NCI-H1930 (cell line): ENCODE results near the gene NT5C2.
A peak's percentile ranks its signal among the peaks of the same experiment; 100 is the strongest.
"Not testable (repeated sequence)": the region's sequence is repeated elsewhere in the genome, so short reads cannot be mapped to it uniquely, and the experiment has no call there.

Experiments used
- DNase-seq, 2 experiments: peaks; one replicate each; lab custom pipeline; 2025; lab: John Stamatoyannopoulos, UW

Gene NT5C2

DNA sequence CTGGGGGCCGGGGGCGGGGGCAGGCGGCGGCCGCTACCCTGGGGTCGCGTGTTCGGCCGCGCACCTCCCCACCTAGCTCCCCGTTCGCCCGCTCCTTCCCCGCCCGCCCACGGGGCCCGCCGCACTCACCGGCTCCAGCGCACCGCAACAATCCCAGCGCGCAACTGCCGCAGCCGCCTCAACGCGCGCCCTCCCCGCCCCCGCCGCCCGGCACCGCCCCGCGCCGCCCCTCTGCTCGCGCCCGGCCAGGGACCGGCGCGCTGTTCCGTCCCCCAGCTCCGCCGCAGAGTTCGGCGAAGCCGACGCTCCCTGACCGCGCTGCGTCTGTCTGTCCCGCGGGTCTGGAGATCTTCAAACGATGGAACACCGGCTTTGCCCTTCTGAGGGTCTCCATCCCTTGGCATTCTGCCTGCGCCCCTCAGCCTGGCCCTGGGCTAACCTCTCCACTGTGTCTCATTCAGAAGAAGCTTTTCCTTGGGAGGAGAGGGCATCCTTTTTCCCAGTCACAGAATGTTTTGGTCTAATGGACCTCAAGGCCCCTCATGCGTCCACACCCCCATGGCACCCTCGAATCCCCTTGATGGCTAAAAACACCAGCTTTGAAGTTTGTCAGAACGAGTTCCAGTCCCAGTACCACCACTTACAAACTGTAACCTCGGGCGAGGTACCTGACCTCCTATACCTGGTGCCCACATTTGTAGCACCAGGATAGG, at the start of gene NT5C2:
NT5C2 (minus strand) TSS at position 166 of the 713 bp plus-strand sequence. CDS start 18,314 bp downstream, outside the sequence.
- DNase-seq = peak; percentile 41 to 66

DNA sequence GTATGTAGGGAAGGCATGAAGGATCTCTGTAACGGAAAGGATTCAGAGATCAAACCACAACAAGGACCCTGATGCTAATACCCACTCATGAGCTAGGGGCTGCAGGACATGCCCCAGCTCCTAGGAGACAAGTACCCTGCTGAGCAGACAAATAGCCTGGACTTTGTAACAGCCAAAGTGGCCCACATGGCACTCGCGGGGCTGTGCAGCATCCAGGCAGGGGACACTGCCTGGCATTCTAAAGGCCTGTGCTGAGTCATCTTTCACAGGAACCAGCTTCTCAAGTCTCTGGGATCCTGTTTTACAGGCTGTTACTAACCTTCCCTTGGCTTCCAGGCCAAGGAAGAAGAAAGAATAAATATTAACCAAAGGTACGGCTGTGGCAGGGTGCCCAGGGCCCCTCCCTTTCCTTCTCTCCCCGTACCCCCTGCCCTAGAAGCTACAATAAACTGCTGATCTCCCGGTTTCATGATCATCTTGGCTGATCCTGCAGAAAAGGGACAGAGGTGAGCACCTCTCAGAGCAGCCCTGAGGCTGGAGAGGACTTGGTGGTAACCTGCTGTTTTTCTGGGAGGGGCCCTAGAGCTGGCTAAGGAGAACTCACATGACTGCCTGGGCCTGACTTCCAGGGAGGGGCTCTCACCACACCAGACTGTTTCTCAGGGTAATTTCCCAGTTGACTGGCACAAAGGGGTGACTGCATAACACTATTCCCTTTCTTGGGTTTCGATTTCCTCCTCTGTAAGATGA, 48.4 kb upstream of the NT5C2 start:
- DNase-seq = no peak

DNA sequence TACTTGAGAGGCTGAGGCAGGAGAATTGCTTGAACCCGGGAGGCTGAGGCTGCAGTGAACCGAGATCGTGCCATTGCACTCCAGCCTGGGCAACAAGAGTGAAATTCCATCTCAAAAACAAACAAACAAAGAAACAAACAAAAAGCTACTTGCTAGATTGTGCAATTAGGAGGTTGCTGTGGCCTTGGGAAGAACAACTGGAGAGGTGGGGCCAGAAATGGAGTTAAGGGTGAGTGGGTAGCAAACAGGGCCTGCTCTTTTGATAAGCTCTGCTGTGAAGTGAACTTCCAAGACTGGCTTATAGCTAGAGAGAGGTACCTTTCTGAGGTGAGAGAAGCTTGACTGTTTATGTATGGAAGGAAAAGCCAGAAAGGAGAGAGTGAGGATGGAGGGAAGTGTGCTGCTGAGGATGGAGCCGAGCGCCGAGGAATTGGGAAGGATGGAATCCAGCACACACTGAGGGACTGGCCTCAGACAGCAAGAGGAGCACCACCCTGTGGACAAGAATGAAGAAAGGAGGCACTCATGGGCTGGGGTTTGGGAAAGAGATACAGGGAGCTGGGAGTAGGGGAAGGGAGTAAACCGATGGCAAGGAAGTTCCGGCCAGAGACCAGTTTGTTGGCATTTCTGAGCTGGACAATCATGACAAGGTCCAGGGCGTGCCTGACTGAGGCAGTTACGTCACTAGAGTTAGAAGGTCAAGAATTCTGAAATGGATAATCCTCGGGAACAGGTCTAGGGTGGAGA, 45.6 kb upstream of the NT5C2 start:
- DNase-seq = no peak

DNA sequence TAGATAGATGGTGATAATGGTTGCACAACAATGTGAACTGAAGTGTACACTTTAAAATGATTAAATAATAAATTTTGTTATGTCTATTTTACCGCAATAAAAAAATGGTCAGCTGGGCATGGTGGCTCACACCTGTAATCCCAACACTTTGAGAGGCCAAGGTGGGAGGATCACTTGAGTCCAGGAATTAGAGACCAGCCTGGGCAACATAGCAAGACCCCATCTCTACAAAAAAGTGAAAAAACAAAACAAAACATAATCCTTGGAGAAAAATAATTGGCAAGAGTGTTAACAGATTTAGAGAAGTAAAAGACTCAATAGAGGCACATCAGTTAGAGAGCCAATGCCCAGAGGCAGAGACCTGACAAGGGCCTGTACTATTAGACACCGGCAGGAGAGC, 42.7 kb upstream of the NT5C2 start:
- DNase-seq = no peak

DNA sequence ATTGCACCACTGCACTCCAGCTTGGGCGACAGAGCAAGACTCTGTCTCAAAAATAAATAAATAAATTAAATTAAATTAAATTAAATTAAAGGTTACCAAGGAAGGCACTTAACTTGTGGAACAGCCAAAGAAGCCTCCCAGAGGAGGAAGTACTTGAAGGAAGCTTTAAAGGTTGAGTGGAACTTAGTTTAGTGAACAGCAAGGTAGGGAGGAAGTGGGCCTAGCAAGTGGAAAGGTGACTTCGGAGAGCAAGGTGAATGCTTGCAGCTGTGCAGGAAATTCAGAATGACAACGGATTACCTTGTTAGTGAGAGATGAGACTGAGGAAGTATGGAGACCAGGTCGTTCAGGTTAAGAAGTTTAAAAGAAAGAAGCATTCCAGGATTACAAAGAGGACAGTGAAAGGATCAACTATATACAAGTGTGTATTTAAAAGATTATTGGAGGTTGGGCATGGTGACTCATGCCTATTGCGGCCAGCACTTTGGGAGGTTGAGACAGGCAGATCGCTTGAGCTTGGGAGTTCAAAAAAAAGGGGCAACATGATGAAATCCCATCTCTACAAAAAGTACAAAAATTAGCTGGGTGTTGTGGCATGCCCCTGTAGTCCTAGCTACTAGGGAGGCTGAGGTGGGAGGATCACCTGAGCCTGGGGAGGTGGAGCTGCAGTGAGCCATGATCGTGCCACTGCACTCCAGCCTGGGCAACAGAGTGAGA, 39.9 kb upstream of the NT5C2 start:
- DNase-seq = no peak

DNA sequence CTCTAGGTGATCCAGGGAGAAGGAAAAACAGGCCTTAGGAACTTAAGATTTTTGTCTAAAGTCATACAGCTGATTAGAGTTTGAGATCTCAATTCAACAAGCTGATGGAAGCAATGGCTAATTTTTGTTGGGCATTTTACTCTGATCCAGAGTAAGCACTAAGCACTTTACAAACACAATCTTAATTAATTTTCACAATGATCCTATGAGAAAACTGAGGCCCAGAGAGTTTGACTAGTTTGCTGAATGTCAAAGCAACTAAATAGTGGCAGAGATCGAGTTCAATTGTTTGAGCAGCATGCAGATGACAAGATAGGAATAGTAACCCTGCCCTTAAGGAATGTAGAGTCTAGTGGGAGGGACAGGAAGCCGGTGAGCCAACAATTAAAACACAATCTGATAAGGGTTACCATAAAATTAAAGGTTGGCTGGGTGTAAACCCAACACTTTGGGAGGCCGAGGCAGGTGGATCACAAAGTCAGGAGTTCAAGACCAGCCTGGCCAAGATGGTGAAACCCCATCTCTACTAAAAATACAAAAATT, 39.1 kb upstream of the NT5C2 start:
- DNase-seq = no peak

DNA sequence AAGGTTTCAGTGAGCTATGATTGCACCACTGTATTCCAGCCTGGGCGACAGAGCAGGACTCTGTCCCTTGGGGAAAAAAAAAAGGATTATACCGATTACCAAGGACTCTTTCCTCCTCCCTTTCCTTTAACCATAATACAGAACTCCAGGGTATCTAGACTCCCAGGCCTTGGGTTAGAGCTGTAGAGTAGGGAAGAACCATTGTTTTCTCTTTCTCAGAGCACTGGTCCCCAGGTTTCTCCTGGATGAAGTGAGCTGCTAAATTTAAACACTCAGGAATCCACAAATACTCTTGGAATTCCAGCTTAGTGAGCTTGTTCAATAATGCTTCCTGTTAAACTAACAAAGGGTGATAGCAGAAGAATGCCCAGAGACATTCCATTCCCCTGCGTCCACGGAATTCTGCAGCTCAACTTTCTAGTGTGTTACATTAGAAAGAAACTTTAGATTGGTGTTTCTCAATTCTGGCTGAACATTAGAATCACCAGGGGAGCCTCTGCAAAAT, 38.0 kb upstream of the NT5C2 start:
- no peak for DNase-seq

DNA sequence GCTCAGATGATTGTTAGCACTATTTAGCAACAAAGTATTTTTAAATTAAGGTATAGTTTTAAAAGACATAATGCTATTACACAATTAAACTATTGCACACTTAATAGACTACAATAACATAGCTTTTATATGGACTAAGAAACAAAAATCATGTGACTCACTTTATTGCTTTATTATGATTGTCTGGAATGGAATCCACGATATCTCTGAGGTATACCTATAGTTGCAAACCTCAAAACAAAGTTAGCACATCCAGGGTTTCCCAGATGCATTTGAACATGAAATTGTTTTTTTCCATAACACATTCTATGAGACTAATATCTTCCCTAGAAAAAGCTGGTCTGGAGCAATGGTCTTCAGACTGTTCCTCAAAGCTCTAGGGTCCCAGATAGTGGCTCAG, 34.3 kb upstream of the NT5C2 start:
- no peak for DNase-seq

DNA sequence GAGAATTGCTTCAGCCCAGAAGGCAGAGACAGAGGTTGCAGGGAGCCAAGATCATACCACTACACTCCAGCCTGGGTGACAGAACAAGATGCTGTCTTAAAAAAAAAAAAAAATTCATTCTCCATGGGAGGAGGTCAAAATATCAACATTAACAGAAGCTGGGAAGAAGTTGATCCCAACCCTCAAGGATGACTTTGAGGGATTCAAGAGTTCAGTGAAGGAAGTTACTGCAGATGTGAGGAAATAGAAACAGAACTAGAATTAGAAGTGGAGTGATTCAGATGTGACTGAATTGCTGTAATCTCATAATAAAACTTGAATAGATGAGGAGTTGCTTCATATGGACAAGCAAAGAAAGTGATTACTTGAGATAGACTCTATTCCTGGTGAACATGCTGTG, 32.9 kb upstream of the NT5C2 start:
- DNase-seq = no peak

DNA sequence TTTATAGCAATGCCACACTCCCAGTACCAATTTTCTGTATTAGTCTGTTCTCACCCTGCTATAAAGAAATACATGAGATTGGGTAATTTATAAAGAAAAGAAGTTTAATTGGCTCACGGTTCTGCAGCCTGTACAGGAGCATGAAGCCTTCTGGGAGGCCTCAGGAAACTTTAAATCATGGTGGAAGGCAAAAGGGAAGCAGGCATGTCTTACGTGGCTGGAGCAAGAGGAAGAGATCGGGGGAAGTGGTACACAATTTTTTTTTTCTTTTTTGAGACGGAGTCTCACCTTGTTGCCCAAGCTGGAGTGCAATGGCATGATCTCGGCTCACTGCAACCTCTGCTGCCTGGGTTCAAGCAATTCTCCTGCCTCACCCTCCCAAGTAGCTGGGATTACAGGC, 31.6 kb upstream of the NT5C2 start:
- DNase-seq = not testable (repeated sequence)

DNA sequence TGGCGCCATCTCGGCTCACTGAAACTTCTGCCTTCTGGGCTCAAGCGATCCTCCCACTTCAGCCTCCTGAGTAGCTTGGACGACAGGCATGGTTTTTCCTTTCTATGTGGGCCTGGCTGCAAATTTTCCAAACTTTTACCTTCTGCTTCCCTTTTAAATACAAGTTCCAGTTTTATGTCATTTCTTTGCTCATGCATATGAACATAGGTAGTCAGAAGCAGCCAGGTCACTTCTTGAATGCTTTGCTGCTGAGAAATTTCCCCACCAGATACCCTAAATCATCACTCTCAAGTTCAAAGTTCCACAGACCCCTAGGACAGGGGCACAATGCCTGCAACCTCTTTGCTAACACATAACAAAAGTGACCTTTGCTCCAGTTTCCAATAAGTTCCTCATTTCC, 31.1 kb upstream of the NT5C2 start:
- DNase-seq = no peak

DNA sequence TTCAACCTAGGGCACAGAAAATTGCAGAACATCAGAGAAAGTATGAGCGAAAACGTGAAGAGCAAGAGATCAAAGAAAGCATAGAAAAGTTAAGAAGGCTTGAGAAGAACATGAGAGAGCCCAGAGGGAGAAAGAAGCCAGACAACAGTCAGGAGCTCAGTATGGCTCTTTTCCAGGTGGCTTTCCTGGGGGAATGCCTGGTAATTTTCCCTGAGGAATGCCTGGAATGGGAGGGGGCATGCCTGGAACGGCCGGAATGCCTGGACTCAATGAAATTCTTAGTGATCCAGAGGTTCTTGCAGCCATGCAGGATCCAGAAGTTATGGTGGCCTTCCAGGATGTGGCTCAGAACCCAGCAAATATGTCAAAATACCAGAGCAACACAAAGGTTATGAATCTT, 23.3 kb upstream of the NT5C2 start:
- DNase-seq = not testable (repeated sequence)

DNA sequence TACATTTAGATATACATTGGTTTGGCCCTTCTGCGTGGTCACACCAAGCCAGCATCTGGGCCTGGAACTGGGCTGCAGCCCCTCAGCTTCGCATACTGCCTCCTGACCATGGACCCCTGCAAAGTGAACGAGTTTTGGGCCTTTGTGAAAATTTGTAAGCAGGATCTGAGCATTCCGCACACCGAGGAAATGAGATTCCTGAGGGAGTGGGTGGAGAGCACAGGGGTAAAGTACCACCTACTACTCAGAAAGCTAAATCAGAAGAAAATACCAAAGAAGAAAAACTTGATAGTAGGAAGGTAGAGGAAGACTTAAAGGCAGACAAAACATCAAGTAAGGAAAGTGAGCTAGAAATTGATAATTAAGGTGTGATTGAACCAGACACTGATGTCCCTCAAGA, 22.5 kb upstream of the NT5C2 start:
- no peak for DNase-seq

DNA sequence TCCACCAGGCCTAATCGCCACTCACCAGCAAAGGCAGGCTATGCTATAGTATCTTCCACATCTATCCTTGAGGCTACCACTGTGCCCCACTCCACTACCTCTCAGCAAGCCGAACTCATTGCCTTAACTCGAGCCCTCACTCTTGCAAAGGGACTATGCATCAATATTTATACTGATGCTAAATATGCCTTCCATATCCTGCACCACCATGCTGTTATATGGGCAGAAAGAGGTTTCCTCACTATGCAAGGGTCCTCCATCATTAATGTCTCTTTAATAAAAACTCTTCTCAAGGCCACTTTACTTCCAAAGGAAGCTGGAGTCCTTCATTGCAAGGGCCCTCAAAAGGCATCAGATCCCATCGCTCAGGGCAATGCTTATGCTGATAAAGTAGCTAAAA, 17.2 kb upstream of the NT5C2 start:
- not testable (repeated sequence) for DNase-seq

DNA sequence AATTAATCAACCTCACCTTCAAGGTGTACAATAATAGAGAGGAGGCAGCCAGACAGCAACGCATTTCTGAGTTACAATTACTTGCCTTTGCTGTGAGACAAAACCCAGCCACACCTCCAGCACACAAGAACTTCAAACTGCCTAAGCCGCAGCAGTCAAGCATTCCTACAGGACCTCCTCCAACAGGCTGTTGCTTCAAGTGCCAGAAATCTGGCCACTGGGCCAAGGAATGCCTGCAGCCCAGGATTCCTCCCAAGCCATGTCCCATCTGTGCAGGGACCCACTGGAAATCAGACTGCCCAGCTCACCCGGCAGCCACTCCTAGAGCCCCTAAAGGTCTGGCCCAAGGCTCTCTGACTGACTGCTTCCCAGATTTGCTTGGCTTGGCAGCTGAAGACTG, 14.6 kb upstream of the NT5C2 start:
- not testable (repeated sequence) for DNase-seq

DNA sequence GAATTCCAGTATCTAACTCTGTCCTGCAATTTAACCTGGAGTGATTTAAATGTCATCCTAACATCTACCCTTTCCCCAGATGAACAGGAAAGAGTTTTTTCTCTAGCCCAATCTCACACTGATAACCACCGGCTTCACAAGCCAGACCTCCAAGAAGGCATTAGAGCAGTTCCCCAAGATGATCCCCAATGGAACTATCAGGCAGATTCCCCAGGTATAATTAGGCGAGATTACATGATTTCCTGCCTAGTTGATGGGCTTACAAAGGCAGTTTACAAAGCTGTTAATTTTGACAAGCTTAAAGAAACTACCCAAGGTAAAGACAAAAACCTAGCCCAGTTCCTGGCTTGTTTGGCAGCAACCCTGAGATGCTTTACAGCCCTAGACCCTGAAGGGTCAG, 14.1 kb upstream of the NT5C2 start:
- no peak for DNase-seq

DNA sequence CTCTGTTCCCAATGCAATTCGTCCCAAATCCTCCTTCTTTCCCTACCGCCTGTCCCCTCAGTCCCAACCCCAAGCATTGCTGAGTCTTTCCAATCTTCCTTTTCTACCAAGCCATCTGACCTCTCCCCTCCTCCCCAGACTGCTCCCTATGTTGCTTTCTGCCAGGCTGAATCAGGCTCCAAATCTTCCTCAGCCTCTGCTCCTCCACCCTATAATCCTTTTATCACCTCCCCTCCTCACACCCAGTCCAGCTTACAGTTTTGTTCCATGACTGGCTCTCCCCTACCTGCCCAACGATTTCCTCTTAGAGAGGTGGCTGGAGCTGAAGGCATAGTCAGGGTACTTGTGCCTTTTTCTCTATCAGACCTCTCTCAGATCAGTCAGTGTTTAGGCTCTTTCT, 13.6 kb upstream of the NT5C2 start:
- not testable (repeated sequence) for DNase-seq

DNA sequence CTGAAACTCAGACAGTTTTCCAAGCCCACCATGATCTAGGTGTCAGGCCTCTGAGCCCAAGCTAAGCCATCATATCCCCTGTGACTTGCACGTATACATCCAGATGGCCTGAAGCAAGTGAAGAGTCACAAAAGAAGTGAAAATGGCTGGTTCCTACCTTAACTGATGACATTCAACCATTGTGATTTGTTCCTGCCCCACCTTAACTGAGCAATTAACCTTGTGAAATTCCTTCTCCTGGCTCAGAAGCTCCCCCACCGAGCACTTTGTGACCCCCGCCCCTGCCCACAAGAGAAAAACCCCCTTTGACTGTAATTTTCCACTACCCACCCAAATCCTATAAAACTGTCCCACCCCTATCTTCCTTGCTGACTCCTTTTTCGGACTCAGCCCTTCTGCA, 12.3 kb upstream of the NT5C2 start:
- not testable (repeated sequence) for DNase-seq

DNA sequence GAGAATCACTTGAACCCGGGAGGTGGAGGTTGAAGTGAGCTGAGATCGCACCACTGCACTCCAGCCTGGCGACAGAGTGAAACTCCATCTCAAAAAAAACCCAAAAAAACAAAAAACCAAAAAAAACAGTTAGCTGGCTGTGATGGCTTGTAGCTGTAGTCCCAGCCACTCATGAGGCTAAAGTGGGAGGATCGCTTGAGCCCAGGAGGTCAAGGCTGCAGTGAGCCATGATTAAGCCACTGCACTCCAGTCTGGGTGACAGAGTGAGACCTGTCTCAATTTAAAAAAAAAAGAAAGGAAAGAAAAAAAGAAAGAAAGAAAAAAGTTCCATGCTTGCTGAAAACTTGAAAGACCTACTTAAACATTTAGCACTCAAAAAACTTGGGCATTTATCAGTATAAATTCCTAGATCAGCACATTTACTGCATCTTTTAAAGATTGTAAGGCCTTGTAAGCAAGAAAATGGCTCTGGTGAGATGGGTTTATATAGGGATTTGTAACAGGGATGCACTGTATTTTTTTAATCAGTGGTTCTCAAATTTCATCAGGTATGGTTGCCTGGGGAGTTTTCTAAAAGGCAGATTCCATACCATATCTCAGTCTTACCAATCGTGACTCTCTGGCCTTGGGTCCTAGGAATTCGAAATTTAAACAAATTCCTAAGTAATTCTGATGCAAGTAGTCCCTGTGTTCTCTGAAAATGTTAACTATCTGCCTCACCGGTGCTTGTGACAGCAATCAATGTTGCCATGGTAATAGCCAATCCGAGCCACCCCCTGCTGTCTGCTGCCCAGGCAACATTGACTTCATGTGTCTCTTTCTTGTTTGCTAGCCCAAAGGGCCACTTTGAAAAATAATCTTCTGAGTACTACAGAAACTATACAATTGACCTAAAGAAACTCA, 11.5 kb upstream of the NT5C2 start:
- no peak for DNase-seq

DNA sequence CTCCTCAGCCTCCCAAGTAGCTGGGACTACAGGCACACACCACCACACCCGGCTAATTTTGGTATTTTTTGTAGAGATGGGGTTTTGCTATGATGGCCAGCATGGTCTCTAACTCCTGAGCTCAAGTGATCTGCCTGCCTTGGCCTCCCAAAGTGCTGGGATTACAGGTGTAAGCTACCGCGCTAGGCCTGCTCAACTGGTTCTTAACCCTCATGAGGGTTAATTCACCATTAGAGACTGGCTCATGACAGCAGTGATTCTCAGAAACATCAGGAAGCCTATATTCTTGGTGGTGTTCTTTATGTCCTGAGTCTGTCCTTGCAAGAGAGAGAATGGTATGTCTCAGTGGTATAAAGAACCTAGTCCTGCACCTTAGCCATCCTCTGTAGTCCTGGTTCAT, 10.4 kb upstream of the NT5C2 start:
- no peak for DNase-seq

DNA sequence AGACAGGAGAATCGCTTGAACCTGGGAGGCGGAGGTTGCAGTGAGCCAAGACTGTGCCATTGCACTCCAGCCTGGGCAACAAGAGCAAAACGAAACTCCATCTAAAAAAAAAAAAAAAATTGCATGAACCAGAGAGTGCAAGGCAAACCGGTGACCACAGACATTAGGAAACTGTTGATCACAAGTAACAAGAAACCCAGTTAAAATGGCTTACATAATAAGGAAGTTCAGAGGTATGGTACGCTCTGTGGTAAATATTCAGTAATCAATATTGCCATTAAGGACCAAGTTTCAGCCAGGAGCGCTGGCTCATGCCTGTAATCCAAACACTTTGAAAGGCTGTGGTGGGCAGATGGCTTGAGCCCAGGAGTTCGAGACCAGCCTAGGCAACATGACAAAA, 9.2 kb upstream of the NT5C2 start:
- DNase-seq = no peak
